ENCODE results near the gene TMEM163. TPM values are rescaled to one million over a fixed set of nuclear protein-coding genes. Genes with fewer than 3 reads are reported as not detected.

TMEM163 gene
- total and polyA plus RNA-seq, 2 of the 13 experiments (the other 11 are each of a cell fraction or from before 2014, with no cell fraction given): 0.05 TPM; not detected in 1

- H3K9me3 ChIP-seq (ENCODE audit: low read length): no peaks in the 10 kb centered on the region
- peak overlapping the region; percentile 9 for H3K27ac ChIP-seq (ENCODE audit: extremely low read length, insufficient read depth, low read length)
- peak overlapping the region; percentile 83 for H3K4me2 ChIP-seq (ENCODE audit: low read depth, low read length)
- ATAC-seq (no peak), DNase-seq (ENCODE audit: low spot score) (no peak), FAIRE-seq (no peak)
- H3K79me2 ChIP-seq (ENCODE audit: insufficient read depth, low read length): peaks cover 85% of the 10 kb centered on the region
- in situ Hi-C loops (cut with HindIII; ENCODE audit: extremely low pct_ligation_motif_present, low pct_unique_long_range_greater_than_20kb) (loop anchor here (10.0 kb wide), 1 partner anchor 171 kb away; no protein-coding TSS in a partner anchor), intact Hi-C loops (cut with micrococcal nuclease; ENCODE audit: unreplicated experiment) (no loop called here)
- H3K4me3 ChIP-seq (replicated peaks in 1 of 3; ENCODE audit: insufficient read depth in 1 of 3, low read depth in 2 of 3, low read length in 3 of 3): peak overlapping the region; percentile 68 to 74 (median 69); a peak in 5 of 6 replicates
- peaks cover 74% of the 10 kb centered on the region for H3K4me1 ChIP-seq (ENCODE audit: insufficient read depth, low read length)
- H4K20me1 ChIP-seq (ENCODE audit: insufficient read depth, low read length): peaks cover 26% of the 10 kb centered on the region
- ChIA-PET POLR2A (interaction anchor here (1.1 to 5.9 kb wide), 2 partner anchors 15 to 18 kb away, joined by 3 to 124 read pairs; no protein-coding TSS in a partner anchor), CTCF (ENCODE audit: low intra/inter-chr PET ratio, low total read pairs) (interaction anchor here (2.4 kb wide), 1 partner anchor 35 kb away, joined by 14 read pairs; no protein-coding TSS in a partner anchor)
- no TSS peak for BruUV-seq (replicated peaks)
- H3K9ac ChIP-seq (ENCODE audit: insufficient read depth, low read depth, low read length): peak overlapping the region; percentile 84; the same call in 1 of the 2 replicates
- peaks cover 5 to 36% of the 10 kb centered on the region in 2 experiments for H3K36me3 ChIP-seq (replicated peaks in 1 of 2; ENCODE audit: control insufficient read depth in 1 of 2, insufficient read depth in 2 of 2, low read length in 2 of 2)
- no peak overlapping the region for H2AFZ ChIP-seq (ENCODE audit: low read length)
- WGBS (ENCODE audit: low lambda C conversion rate): 48% methylated on average over 2 of the region's 2 CpGs
- no peaks in the 10 kb centered on the region for H3K27me3 ChIP-seq (ENCODE audit: control insufficient read depth in 1 of 2, insufficient read depth in 2 of 2, low read length in 2 of 2)
- TF ChIP-seq POGZ (CRISPR knock-in tag; IDR thresholded peaks at IDR 0.05): no peak
- TF ChIP-seq HNF1A (IDR thresholded peaks at IDR 0.05; ENCODE audit: low read depth): 0 out of 2 replicates have a peak, but pooled peaks have one; percentile 10
- no peak for TF ChIP-seq HNF1A (CRISPR knock-in tag; IDR thresholded peaks at IDR 0.05; ENCODE audit: borderline replicate concordance)
- TF ChIP-seq CENPT (CRISPR knock-in tag; IDR thresholded peaks at IDR 0.05; ENCODE audit: low read depth): no peak
- TF ChIP-seq ZNF326 (CRISPR knock-in tag; IDR thresholded peaks at IDR 0.05; ENCODE audit: borderline replicate concordance): no peak
- TF ChIP-seq CBX5 (CRISPR knock-in tag; IDR thresholded peaks at IDR 0.05; ENCODE audit: borderline replicate concordance): no peak
- peak; percentile 74; the same call in 1 of the 2 replicates for TF ChIP-seq CEBPB (IDR thresholded peaks at IDR 0.05; ENCODE audit: borderline replicate concordance, low read depth, low read length)
- 0 out of 2 replicates have a peak, but pooled peaks have one; percentile 16 for TF ChIP-seq RBFOX2 (IDR thresholded peaks at IDR 0.05; ENCODE audit: low read depth, low read length)
- TF ChIP-seq PHB2 (IDR thresholded peaks at IDR 0.05; ENCODE audit: partially characterized antibody): no peak
- TF ChIP-seq CEBPG (CRISPR knock-in tag; IDR thresholded peaks at IDR 0.05): peak; percentile 52
- TF ChIP-seq NR2F6 (IDR thresholded peaks at IDR 0.05): 0 out of 2 replicates have a peak, but pooled peaks have one; percentile 4
- TF ChIP-seq NR2F6 (CRISPR knock-in tag; IDR thresholded peaks at IDR 0.05): no peak
- TF ChIP-seq REXO4 (CRISPR knock-in tag; IDR thresholded peaks at IDR 0.05; ENCODE audit: borderline replicate concordance): no peak
- no peak for TF ChIP-seq IKZF1 (IDR thresholded peaks at IDR 0.05)
- no peak for TF ChIP-seq ZNF597 (CRISPR knock-in tag; IDR thresholded peaks at IDR 0.05)
Observed at GRCh38 chr2:134416018-134416417, 302.8 kb downstream of the TMEM163 start.

Data from HepG2 (cell line).